Naive thymus-derived CD4-positive, alpha-beta T cell (primary cell): ENCODE data around the gene SSNA1. TPM values are rescaled to one million over a fixed set of nuclear protein-coding genes. Genes with fewer than 3 reads are reported as not detected.

Source experiments
- ATAC-seq: fragments of 150-1000 bp; cut with Tn5 transposase; 2 replicates; pipeline ENCODE4 v1.10.0; 2021; ENCODE audit warnings: mild to moderate bottlenecking, moderate library complexity
- CTCF ChIA-PET: fragments of 350-600 bp; sonication (Branson Sonifier 250); formaldehyde crosslinking; loops from one replicate; lab custom pipeline; 2021; ENCODE audit warnings: antibody characterized with exemption; lab: Charles Lee
- POLR2A ChIA-PET: fragments of 350-600 bp; sonication (Branson Sonifier 250); formaldehyde crosslinking; loops from one replicate; lab custom pipeline; 2021; ENCODE audit warnings: antibody characterized with exemption, inconsistent platforms; lab: Charles Lee
- DNase-seq, 9 donors: peaks; one replicate each; pipeline versions ENCODE4 v3.0.0 to v3.0.0-alpha.2; 2020 to 2022; ENCODE audit warnings: mixed read lengths in 1 of 9
- H3K27ac ChIP-seq: one replicate; pipeline ENCODE4 v1.7.0; 2013; ENCODE audit warnings: mild to moderate bottlenecking, low read depth, low read length, moderate library complexity
- H3K27me3 ChIP-seq, 2 donors: one replicate each; pipeline ENCODE4 v1.7.0; 2013; ENCODE audit warnings: low read length in 2 of 2, mild to moderate bottlenecking in 2 of 2, moderate library complexity in 2 of 2; ENCODE audit not compliant: control insufficient read depth in 2 of 2, insufficient read depth in 2 of 2
- H3K36me3 ChIP-seq, 3 experiments: 1 replicate in 2 of 3; 2 replicates in 1 of 3; pipeline ENCODE4 v1.7.0; 2013; ENCODE audit warnings: low read length in 3 of 3, mild to moderate bottlenecking in 3 of 3, moderate library complexity in 1 of 3; ENCODE audit not compliant: insufficient read depth in 3 of 3, control insufficient read depth in 2 of 3
- H3K4me1 ChIP-seq, 2 donors: one replicate each; pipeline ENCODE4 v1.7.0; 2013; ENCODE audit warnings: low read length in 2 of 2, mild to moderate bottlenecking in 2 of 2, moderate library complexity in 1 of 2; ENCODE audit not compliant: control insufficient read depth in 2 of 2, insufficient read depth in 2 of 2
- H3K4me3 ChIP-seq: 2 replicates; pipeline ENCODE4 v1.7.0; 2013; ENCODE audit warnings: mild to moderate bottlenecking, low read length
- H3K9me3 ChIP-seq, 3 experiments: 1 replicate in 2 of 3; 2 replicates in 1 of 3; pipeline ENCODE4 v1.7.0; 2013; ENCODE audit warnings: low read length in 3 of 3; ENCODE audit not compliant: control insufficient read depth in 2 of 3
- H3K27ac Mint-ChIP-seq, 9 donors: one replicate each; pipeline ENCODE4 v1.8.0; 2020 to 2022; ENCODE audit warnings: mixed read lengths in 9 of 9, mild to moderate bottlenecking in 8 of 9, moderate library complexity in 5 of 9, inconsistent platforms in 2 of 9
- H3K27me3 Mint-ChIP-seq, 5 donors: one replicate each; pipeline ENCODE4 v1.8.0; 2021 to 2022; ENCODE audit warnings: mixed read lengths in 5 of 5, mild to moderate bottlenecking in 1 of 5
- H3K36me3 Mint-ChIP-seq, 5 donors: one replicate each; pipeline ENCODE4 v1.8.0; 2020 to 2022; ENCODE audit warnings: mixed read lengths in 5 of 5, mild to moderate bottlenecking in 3 of 5, inconsistent platforms in 1 of 5
- H3K4me1 Mint-ChIP-seq, 7 donors: one replicate each; pipeline ENCODE4 v1.8.0; 2020 to 2022; ENCODE audit warnings: mixed read lengths in 7 of 7, mild to moderate bottlenecking in 3 of 7, inconsistent platforms in 1 of 7
- H3K4me3 Mint-ChIP-seq, 10 donors: one replicate each; pipeline ENCODE4 v1.8.0; 2020 to 2022; ENCODE audit warnings: mild to moderate bottlenecking in 10 of 10, mixed read lengths in 10 of 10, moderate library complexity in 6 of 10, inconsistent platforms in 2 of 10
- H3K9me3 Mint-ChIP-seq, 11 donors: one replicate each; pipeline ENCODE4 v1.8.0; 2020 to 2022; ENCODE audit warnings: mixed read lengths in 11 of 11, mild to moderate bottlenecking in 4 of 11, inconsistent platforms in 1 of 11, moderate library complexity in 1 of 11
- intact Hi-C, 2 donors: fragments of 100-400 bp; cut with micrococcal nuclease; formaldehyde crosslinking; loops; one replicate each; pipeline ENCODE4 v1.15.1; 2023
- polyA plus RNA-seq, 2 donors: library from polyadenylated mRNA; unstranded; fragments of 300-500 nt; fragmentation: Illumina TruSeq; gene quantifications; one replicate each; pipeline ENCODE4 v1.2.3, GENCODE V29; 2021
- total RNA-seq, 6 experiments: library from RNA in 5 of 6; stranded (reverse) in 5 of 6; gene quantifications; 1 replicate in 5 of 6; 2 replicates in 1 of 6; pipeline ENCODE4 v1.2.3 and lab custom pipeline; 2021 to 2026

The SSNA1 gene
- total and polyA plus RNA-seq, 7 experiments from 2014 or later, result 37.9 to 133 (median 47.0) TPM

GRCh38 chr9:137202966-137203365 lies 14.5 kb downstream of the SSNA1 start:
- Histone ChIP-seq H3K27me3 (no peaks in the 10 kb centered on the region), H3K36me3 (peaks cover 0 to 4% (median 0%) of the 10 kb centered on the region in 3 experiments), H3K4me1 (peaks cover 32 to 35% of the 10 kb centered on the region in 2 donors), H3K4me3 (no peak overlapping the region), H3K9me3 (no peaks in the 10 kb centered on the region), H3K27ac (no peak overlapping the region)
- ChIA-PET CTCF (no interaction called here), POLR2A (interaction anchor here (0.7 to 9.0 kb wide), 4 partner anchors 13 to 216 kb away, joined by 3 to 136 read pairs (median 12); partner anchors contain the start of genes ANAPC2, RNF208, SSNA1 and TUBB4B)
- peaks cover 0 to 6% (median 0%) of the 10 kb centered on the region in 5 donors for H3K36me3 Mint-ChIP-seq
- DNase-seq, result no peak
- peaks cover 0 to 7% (median 0%) of the 10 kb centered on the region in 11 donors for H3K9me3 Mint-ChIP-seq
- peak overlapping the region in 4 of 10 donors; percentile 8 to 91 (median 14) for H3K4me3 Mint-ChIP-seq
- peaks cover 30 to 57% (median 43%) of the 10 kb centered on the region in 7 donors for H3K4me1 Mint-ChIP-seq
- H3K27ac Mint-ChIP-seq, result peak overlapping the region in 1 of 9 donors; percentile 16
- ATAC-seq, result no peak
- intact Hi-C loops, result loop anchor here in 1 of 2 donors (10.0 kb wide), 1 partner anchor 258 kb away; the partner anchor contains the start of genes C8G and FBXW5
- H3K27me3 Mint-ChIP-seq, result no peaks in the 10 kb centered on the region

- Mint-ChIP-seq H3K4me3 (peak overlapping the region; percentile 90 to 95 (median 92)), H3K4me1 (peaks cover 30 to 57% (median 41%) of the 10 kb centered on the region in 7 donors), H3K27ac (peak overlapping the region; percentile 87 to 97 (median 93)), H3K36me3 (peaks cover 0 to 6% (median 0%) of the 10 kb centered on the region in 5 donors), H3K9me3 (peaks cover 0 to 7% (median 0%) of the 10 kb centered on the region in 11 donors), H3K27me3 (no peaks in the 10 kb centered on the region)
- Histone ChIP-seq H3K4me3 (peak overlapping the region; percentile 98), H3K9me3 (no peaks in the 10 kb centered on the region), H3K4me1 (peaks cover 32 to 35% of the 10 kb centered on the region in 2 donors), H3K27me3 (no peaks in the 10 kb centered on the region), H3K36me3 (peaks cover 0 to 10% (median 0%) of the 10 kb centered on the region in 3 experiments), H3K27ac (peak overlapping the region; percentile 96)
- intact Hi-C loops, result loop anchor here (1.0 to 10.0 kb wide), 7 partner anchors 16 to 260 kb away; partner anchors contain the start of genes ANAPC2 (in 2 of the 2), SSNA1 (in 2 of the 2), TUBB4B (in 2 of the 2) and C8G (in 1 of the 2)
- ATAC-seq (no peak), DNase-seq (no peak)
- ChIA-PET POLR2A (interaction anchor here (1.2 to 9.0 kb wide), 7 partner anchors 9 to 78 kb away, joined by 3 to 136 read pairs (median 6); partner anchors contain the start of genes ANAPC2, CYSRT1, RNF208 and SSNA1), CTCF (interaction anchor here (0.7 to 2.1 kb wide), 2 partner anchors 30 to 109 kb away, joined by 3 to 6 read pairs; no protein-coding TSS in a partner anchor)
Measured at GRCh38 chr9:137204731-137205125, 16.3 kb downstream of the SSNA1 start.

- H3K27me3 ChIP-seq, result no peaks in the 10 kb centered on the region
- no peaks in the 10 kb centered on the region for H3K9me3 ChIP-seq
- peaks cover 30 to 57% (median 41%) of the 10 kb centered on the region in 7 donors for H3K4me1 Mint-ChIP-seq
- H3K27ac ChIP-seq, result peak within 1 kb of the TSS; percentile 96
- H3K4me3 Mint-ChIP-seq, result peak within 1 kb of the TSS; percentile 90 to 95 (median 92)
- peaks cover 0 to 7% (median 2%) of the 10 kb centered on the region in 5 donors for H3K36me3 Mint-ChIP-seq
- peak within 1 kb of the TSS; percentile 98 for H3K4me3 ChIP-seq
- intact Hi-C loops, result loop anchor here (1.0 to 10.0 kb wide), 7 partner anchors 17 to 261 kb away; partner anchors contain the start of genes ANAPC2 (in 2 of the 2), SSNA1 (in 2 of the 2), TUBB4B (in 2 of the 2) and C8G (in 1 of the 2)
- ATAC-seq (peak; percentile 60), DNase-seq (peak; percentile 84 to 98 (median 91))
- H3K4me1 ChIP-seq, result peaks cover 32 to 35% of the 10 kb centered on the region in 2 donors
- H3K27me3 Mint-ChIP-seq, result no peaks in the 10 kb centered on the region
- ChIA-PET CTCF (interaction anchor here (0.7 to 2.1 kb wide), 2 partner anchors 30 to 110 kb away, joined by 3 to 6 read pairs; no protein-coding TSS in a partner anchor), POLR2A (interaction anchor here (1.2 to 9.0 kb wide), 8 partner anchors 9 to 78 kb away, joined by 3 to 136 read pairs (median 6); partner anchors contain the start of genes ANAPC2, CYSRT1, RNF208 and SSNA1)
- peak within 1 kb of the TSS; percentile 87 to 97 (median 93) for H3K27ac Mint-ChIP-seq
- H3K9me3 Mint-ChIP-seq, result peaks cover 0 to 7% (median 0%) of the 10 kb centered on the region in 11 donors
- H3K36me3 ChIP-seq, result peaks cover 0 to 15% (median 0%) of the 10 kb centered on the region in 3 experiments
Measured at GRCh38 chr9:137205126-137206069, 16.9 kb downstream of the SSNA1 start, which contains the start of the genes NDOR1 and TMEM203. Gene NDOR1 (plus strand): TSS chr9:137205700. CDS start chr9:137205778, 78 bp downstream. Gene TMEM203 (minus strand): TSS chr9:137205648. CDS start chr9:137205414, 234 bp downstream.

- no peaks in the 10 kb centered on the region for H3K27me3 Mint-ChIP-seq
- ChIA-PET CTCF (no interaction called here), POLR2A (interaction anchor here (1.4 to 9.0 kb wide), 3 partner anchors 16 to 30 kb away, joined by 3 to 136 read pairs (median 42); partner anchors contain the start of genes ANAPC2, CYSRT1, RNF208 and SSNA1)
- peaks cover 0 to 15% (median 0%) of the 10 kb centered on the region in 3 experiments for H3K36me3 ChIP-seq
- H3K4me1 Mint-ChIP-seq, result peaks cover 26 to 49% (median 37%) of the 10 kb centered on the region in 7 donors
- H3K9me3 Mint-ChIP-seq, result peaks cover 0 to 7% (median 0%) of the 10 kb centered on the region in 11 donors
- intact Hi-C loops, result loop anchor here in 1 of 2 donors (10.0 kb wide), 1 partner anchor 262 kb away; the partner anchor contains the start of genes C8G and FBXW5
- H3K36me3 Mint-ChIP-seq, result peaks cover 0 to 7% (median 2%) of the 10 kb centered on the region in 5 donors
- peak overlapping the region; percentile 81 to 97 (median 90) for H3K27ac Mint-ChIP-seq
- peaks cover 26 to 30% of the 10 kb centered on the region in 2 donors for H3K4me1 ChIP-seq
- peak overlapping the region; percentile 98 for H3K4me3 ChIP-seq
- H3K4me3 Mint-ChIP-seq, result peak overlapping the region; percentile 86 to 95 (median 92)
- peak overlapping the region; percentile 96 for H3K27ac ChIP-seq
- no peak for ATAC-seq
- no peak for DNase-seq
- H3K27me3 ChIP-seq, result no peaks in the 10 kb centered on the region
- no peaks in the 10 kb centered on the region for H3K9me3 ChIP-seq
Measured at GRCh38 chr9:137206602-137207001, 18.1 kb downstream of the SSNA1 start.

GRCh38 chr9:137211532-137211931 lies 23.1 kb downstream of the SSNA1 start:
- Histone ChIP-seq H3K9me3 (no peaks in the 10 kb centered on the region), H3K36me3 (peaks cover 0 to 37% (median 0%) of the 10 kb centered on the region in 3 experiments), H3K4me1 (peaks cover 2 to 5% of the 10 kb centered on the region in 2 donors), H3K27ac (no peak overlapping the region), H3K27me3 (no peaks in the 10 kb centered on the region), H3K4me3 (no peak overlapping the region)
- POLR2A ChIA-PET, result interaction anchor here (0.9 kb wide), 1 partner anchor 10 kb away, joined by 4 read pairs; no protein-coding TSS in a partner anchor
- peaks cover 11 to 20% (median 14%) of the 10 kb centered on the region in 7 donors for H3K4me1 Mint-ChIP-seq
- no peak overlapping the region for H3K27ac Mint-ChIP-seq
- H3K4me3 Mint-ChIP-seq, result no peak overlapping the region
- intact Hi-C loops, result no loop called here
- no peaks in the 10 kb centered on the region for H3K27me3 Mint-ChIP-seq
- ATAC-seq, result no peak
- no peak for DNase-seq
- CTCF ChIA-PET, result no interaction called here
- H3K36me3 Mint-ChIP-seq, result peaks cover 0 to 7% (median 4%) of the 10 kb centered on the region in 5 donors
- peaks cover 0 to 3% (median 0%) of the 10 kb centered on the region in 11 donors for H3K9me3 Mint-ChIP-seq
